Endodermal cell (in vitro differentiated cells): ENCODE measurements around the gene MYO5A. TPM values are rescaled to one million over a fixed set of nuclear protein-coding genes. Genes with fewer than 3 reads are reported as not detected.
"Not testable (repeated sequence)": the region's sequence is repeated elsewhere in the genome, so short reads cannot be mapped to it uniquely, and the experiment has no call there.

ENCODE experiments used
- DNase-seq: peaks from one replicate; pipeline ENCODE4 v3.0.0-alpha.2; 2017
- H3K27ac ChIP-seq: 2 replicates; pipeline ENCODE4 v1.5.1; 2013; ENCODE audit warnings: mild to moderate bottlenecking, low read depth, low read length, moderate library complexity
- H3K27me3 ChIP-seq: 2 replicates; pipeline ENCODE4 v1.6.1; 2013; ENCODE audit warnings: mild to moderate bottlenecking, low read length, moderate library complexity; ENCODE audit not compliant: insufficient read depth, control insufficient read depth, poor library complexity, severe bottlenecking
- H3K36me3 ChIP-seq: 2 replicates; pipeline ENCODE4 v1.7.0; 2013; ENCODE audit warnings: mild to moderate bottlenecking, low read length, moderate library complexity; ENCODE audit not compliant: control insufficient read depth, insufficient read depth
- H3K4me1 ChIP-seq: one replicate; pipeline ENCODE4 v1.7.0; 2013; ENCODE audit warnings: low read length; ENCODE audit not compliant: control insufficient read depth, insufficient read depth
- H3K4me3 ChIP-seq: 2 replicates; pipeline ENCODE4 v1.5.1; 2013; ENCODE audit warnings: mild to moderate bottlenecking, low read length, moderate library complexity
- H3K9ac ChIP-seq: 2 replicates; pipeline ENCODE4 v1.6.1; 2013; ENCODE audit warnings: mild to moderate bottlenecking, low read length, moderate library complexity; ENCODE audit not compliant: poor library complexity, severe bottlenecking; ENCODE audit errors: extremely low read depth
- H3K9me3 ChIP-seq: 2 replicates; pipeline ENCODE4 v1.6.1; 2013; ENCODE audit warnings: mild to moderate bottlenecking, low read length, moderate library complexity; ENCODE audit not compliant: control insufficient read depth
- H3K27ac Mint-ChIP-seq: 2 replicates; pipeline ENCODE4 v1.8.0; 2020; ENCODE audit warnings: mixed read lengths
- H3K27me3 Mint-ChIP-seq: 2 replicates; pipeline ENCODE4 v1.8.0; 2021; ENCODE audit warnings: mild to moderate bottlenecking, mixed read lengths; ENCODE audit not compliant: insufficient read depth
- H3K36me3 Mint-ChIP-seq: 2 replicates; pipeline ENCODE4 v1.8.0; 2020; ENCODE audit warnings: low read depth, mixed read lengths
- H3K4me1 Mint-ChIP-seq: 2 replicates; pipeline ENCODE4 v1.8.0; 2020; ENCODE audit warnings: mixed read lengths
- H3K4me3 Mint-ChIP-seq: 2 replicates; pipeline ENCODE4 v1.8.0; 2020; ENCODE audit warnings: mild to moderate bottlenecking, moderate library complexity, mixed read lengths
- H3K9me3 Mint-ChIP-seq: 2 replicates; pipeline ENCODE4 v1.8.0; 2020; ENCODE audit warnings: mild to moderate bottlenecking, mixed read lengths
- CTCF ChIP-seq: fragments of 200-600 bp; sonication (generic); conservative IDR thresholded peaks from 2 replicates; pipeline ENCODE4 v1.5.0; 2021; ENCODE audit warnings: antibody characterized with exemption, mild to moderate bottlenecking
- WGBS, 2 experiments: methylation state at CpG; one replicate each; pipeline versions ENCODE4 v1.1.5 to v1.1.7; 2013; ENCODE audit warnings: missing lambda C conversion rate in 2 of 2, mixed read lengths in 1 of 2; ENCODE audit not compliant: insufficient coverage in 1 of 2, insufficient read length in 1 of 2; 5-methylcytosine and 5-hydroxymethylcytosine counted together
- total RNA-seq, 2 donors: library from RNA; stranded (reverse); fragmentation: NEBNext Ultra II Directional in 1 of 2; extraction: Animal tissue kit (Norgen Biotek cat#: 25700) in 1 of 2; gene quantifications; 2 replicates in 1 of 2; 3 replicates in 1 of 2; pipeline ENCODE4 v1.2.1, GENCODE V29; 2021

MYO5A gene
- total RNA-seq, 2 donors from 2014 or later: 10.0 to 13.1 TPM

- Mint-ChIP-seq H3K36me3 (no peaks in the 10 kb centered on the region), H3K27ac (no peak overlapping the region)
- 89% methylated on average over 2 of the region's 2 CpGs; no CpG with 5 or more reads in 1 of the 2 experiments for WGBS, 2 experiments
Measured at GRCh38 chr15:52515343-52515742, 13.3 kb downstream of the MYO5A start.

DNA sequence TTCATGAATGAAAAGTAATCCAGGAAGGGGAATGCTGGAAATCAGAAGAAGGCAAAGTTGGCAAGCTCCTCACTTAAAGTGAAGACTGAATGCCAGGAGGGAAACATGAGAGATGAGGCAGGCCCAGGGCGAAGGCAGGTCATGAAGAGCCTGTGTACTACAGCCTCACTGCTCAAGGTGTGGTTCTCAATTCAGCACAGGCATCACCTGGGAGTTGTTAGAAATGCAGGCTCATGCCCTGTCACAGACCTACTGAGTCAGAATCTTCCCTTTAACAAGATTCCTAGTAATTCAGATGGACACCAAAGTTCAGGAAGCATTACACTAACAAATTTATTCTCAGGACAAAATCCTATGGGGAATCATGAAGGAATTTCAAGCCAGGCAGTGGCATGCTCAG, 14.2 kb downstream of the MYO5A start:
- TF ChIP-seq CTCF: no peak
- Histone ChIP-seq H3K4me3 (no peak overlapping the region), H3K4me1 (no peaks in the 10 kb centered on the region), H3K9ac (no peak overlapping the region), H3K36me3 (no peaks in the 10 kb centered on the region), H3K27me3 (no peaks in the 10 kb centered on the region), H3K27ac (no peak overlapping the region), H3K9me3 (no peaks in the 10 kb centered on the region)
- Mint-ChIP-seq H3K4me3 (no peak overlapping the region), H3K27ac (no peak overlapping the region), H3K36me3 (no peaks in the 10 kb centered on the region), H3K9me3 (no peaks in the 10 kb centered on the region), H3K4me1 (no peaks in the 10 kb centered on the region), H3K27me3 (no peaks in the 10 kb centered on the region)
- DNase-seq: no peak
- 86 to 95% methylated on average over 1 of the region's 1 CpG for WGBS, 2 experiments

More at GRCh38 chr15:52515343-52515742, 13.3 kb downstream of the MYO5A start:
- H3K9ac ChIP-seq: no peak overlapping the region
- TF ChIP-seq CTCF: no peak
- H3K4me1 Mint-ChIP-seq: no peaks in the 10 kb centered on the region
- H3K27me3 ChIP-seq: no peaks in the 10 kb centered on the region
- no peaks in the 10 kb centered on the region for H3K9me3 ChIP-seq
- H3K27me3 Mint-ChIP-seq: no peaks in the 10 kb centered on the region
- H3K36me3 ChIP-seq: no peaks in the 10 kb centered on the region
- no peaks in the 10 kb centered on the region for H3K4me1 ChIP-seq
- H3K4me3 Mint-ChIP-seq: no peak overlapping the region
- H3K4me3 ChIP-seq: no peak overlapping the region
- H3K9me3 Mint-ChIP-seq: no peaks in the 10 kb centered on the region
- no peak for DNase-seq
- H3K27ac ChIP-seq: no peak overlapping the region

- not testable (repeated sequence) for H3K9me3 ChIP-seq, H3K27ac Mint-ChIP-seq, H3K9ac ChIP-seq, H3K4me3 Mint-ChIP-seq, H3K27ac ChIP-seq, H3K4me1 ChIP-seq, H3K4me3 ChIP-seq, H3K36me3 ChIP-seq, H3K27me3 ChIP-seq, H3K4me1 Mint-ChIP-seq, H3K9me3 Mint-ChIP-seq, DNase-seq, H3K36me3 Mint-ChIP-seq, H3K27me3 Mint-ChIP-seq
- 89 to 94% methylated on average over 6 to 8 of the region's 8 CpGs for WGBS, 2 experiments
Measured at GRCh38 chr15:52512869-52513268, 15.8 kb downstream of the MYO5A start.

GRCh38 chr15:52511084-52511483, 17.6 kb downstream of the MYO5A start:
- H3K9me3 ChIP-seq: no peaks in the 10 kb centered on the region
- no peak for TF ChIP-seq CTCF
- no peaks in the 10 kb centered on the region for H3K27me3 ChIP-seq
- H3K4me3 ChIP-seq: no peak overlapping the region
- Mint-ChIP-seq H3K4me1 (no peaks in the 10 kb centered on the region), H3K36me3 (no peaks in the 10 kb centered on the region), H3K27ac (no peak overlapping the region), H3K27me3 (no peaks in the 10 kb centered on the region), H3K9me3 (no peaks in the 10 kb centered on the region), H3K4me3 (no peak overlapping the region)
- no peaks in the 10 kb centered on the region for H3K4me1 ChIP-seq
- no peak for DNase-seq
- H3K36me3 ChIP-seq: no peaks in the 10 kb centered on the region
- 91 to 100% methylated on average over 2 of the region's 2 CpGs for WGBS, 2 experiments
- no peak overlapping the region for H3K27ac ChIP-seq
- no peak overlapping the region for H3K9ac ChIP-seq
